Measurements from ENCODE around the gene PPP2R2C.

PPP2R2C gene

GRCh38 chr4:6279582-6280289 is 192.7 kb downstream of the PPP2R2C start:
- DNase-seq: no peak

DNA sequence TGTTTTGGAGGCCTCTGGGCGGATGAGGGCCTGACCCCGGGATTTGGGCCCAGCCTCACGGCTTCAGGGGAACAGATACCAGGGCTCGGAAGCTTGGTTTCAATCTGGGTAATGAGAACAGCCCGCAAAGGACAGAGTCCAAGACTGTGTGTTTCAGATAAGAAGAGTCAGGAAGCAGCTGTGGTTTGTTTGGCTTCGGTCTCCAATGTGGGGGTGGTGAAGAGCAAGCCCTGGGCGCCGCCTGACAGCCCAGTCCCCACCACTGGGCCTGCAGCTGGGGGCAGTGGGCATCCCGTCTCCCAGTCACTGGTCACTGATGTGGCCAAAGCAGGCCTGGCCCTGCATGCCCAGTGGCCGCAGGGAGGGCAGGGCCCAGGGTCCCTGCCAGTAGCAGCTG is 193.6 kb downstream of the PPP2R2C start:
- peak; percentile 75 for DNase-seq

DNA sequence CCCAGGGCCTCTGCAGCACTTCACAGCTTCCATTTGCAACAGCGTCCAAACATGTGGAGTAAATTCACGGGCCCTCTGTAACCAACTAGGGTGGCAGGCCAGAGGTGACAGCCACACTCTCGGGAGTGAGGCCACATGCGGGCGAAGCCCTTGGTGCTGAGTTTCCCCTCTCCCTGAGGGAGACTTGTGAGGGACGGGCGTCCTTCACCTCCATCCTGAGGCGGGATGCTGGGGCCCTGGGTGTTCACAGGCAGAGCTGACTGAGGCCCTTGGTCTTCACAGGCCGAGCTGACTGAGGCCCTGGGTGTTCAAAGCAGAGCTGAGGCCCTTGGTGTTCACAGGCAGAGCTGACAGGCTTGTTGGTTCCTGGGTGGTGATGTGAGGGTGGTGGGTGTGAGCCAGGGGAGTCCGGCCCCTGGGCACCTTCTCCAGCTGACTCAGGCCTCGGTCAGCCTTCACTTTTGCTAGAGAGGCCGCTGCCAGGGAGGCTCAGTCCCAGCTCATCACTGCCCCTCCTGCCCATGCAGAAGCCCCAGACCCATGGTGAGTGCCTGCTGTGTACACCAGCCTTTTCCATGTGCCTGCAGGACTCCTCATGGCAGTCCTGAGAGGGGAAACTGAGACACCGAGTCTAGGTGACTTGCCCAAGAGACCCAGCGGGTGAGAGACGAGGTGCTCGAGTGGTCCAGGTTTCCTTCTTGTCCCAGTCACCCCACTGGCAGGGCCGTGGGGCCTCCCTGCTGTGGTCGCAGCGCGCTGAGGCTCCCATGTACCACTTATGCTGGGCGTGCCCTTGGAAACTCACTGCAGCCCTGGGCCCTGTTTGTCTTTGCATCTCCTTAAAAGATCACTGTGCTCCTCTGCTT is 194.2 kb downstream of the PPP2R2C start:
- no peak for DNase-seq

- no peak for DNase-seq
Measured at GRCh38 chr4:6277139-6277802, 195.1 kb downstream of the PPP2R2C start.

GRCh38 chr4:6275898-6276806 is 196.3 kb downstream of the PPP2R2C start:
- DNase-seq: no peak

DNA sequence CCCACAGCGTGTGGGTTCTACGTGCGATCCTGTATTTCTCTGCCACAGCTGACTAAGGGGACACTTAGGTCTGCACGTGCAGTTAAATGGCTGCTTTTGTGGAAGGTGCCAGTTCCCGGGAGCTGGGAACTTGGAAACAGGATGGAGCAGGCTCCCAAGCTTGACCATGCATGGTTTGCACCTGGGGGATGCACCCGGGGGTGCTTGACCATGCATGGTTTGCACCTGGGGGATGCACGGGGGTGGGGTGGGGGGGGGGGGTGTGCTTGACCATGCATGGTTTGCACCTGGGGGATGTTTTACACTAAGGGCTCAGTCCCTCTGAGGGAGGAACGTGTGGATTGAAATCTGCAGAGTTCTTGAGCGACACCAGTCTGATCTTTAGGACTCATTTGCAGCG is 197.1 kb downstream of the PPP2R2C start:
- DNase-seq: no peak

- no peak for DNase-seq
Measured at GRCh38 chr4:6273661-6273990, 198.8 kb downstream of the PPP2R2C start.

- DNase-seq: no peak
Measured at GRCh38 chr4:6272863-6273660, 199.4 kb downstream of the PPP2R2C start.

GRCh38 chr4:6271701-6272465 is 200.5 kb downstream of the PPP2R2C start:
- no peak for DNase-seq

DNA sequence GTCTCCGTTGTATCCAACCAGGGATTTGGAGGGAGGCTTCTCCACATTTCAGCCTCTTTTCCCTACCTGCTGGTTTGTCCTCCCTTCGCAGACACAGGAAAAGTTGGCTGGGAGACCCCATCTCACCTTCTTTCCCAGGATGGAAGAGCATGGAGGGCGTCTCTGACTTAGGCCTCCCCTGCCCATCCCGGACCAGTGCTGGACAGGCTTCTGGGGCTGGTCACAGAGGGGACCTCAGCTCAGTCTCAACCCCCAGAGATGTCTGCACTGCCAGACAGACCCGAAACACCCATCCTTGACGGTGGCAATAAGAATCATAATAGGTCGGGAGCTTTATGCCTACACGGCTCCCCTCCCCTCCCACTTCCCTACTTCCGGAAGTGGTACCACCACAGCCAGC is 201.2 kb downstream of the PPP2R2C start:
- DNase-seq: no peak

- DNase-seq: no peak
Measured at GRCh38 chr4:6270636-6271121, 201.7 kb downstream of the PPP2R2C start.
